K562 (cell line): ENCODE measurements around the gene ST7. TPM values are rescaled to one million over a fixed set of nuclear protein-coding genes. Genes with fewer than 3 reads are reported as not detected.

Experiments
- ATAC-seq: fragments of 200-7000 bp; cut with Tn5 transposase; 3 replicates; pipeline ENCODE4 v1.9.1; 2020; ENCODE audit warnings: moderate library complexity
- BruUV-seq: library from RNA; stranded (reverse); fragments of 400-500 nt; replicated peaks from 2 replicates; lab custom pipeline; 2021; lab: Mats Ljungman, UMichigan
- CTCF ChIA-PET: fragments of 300-600 bp; formaldehyde crosslinking; extraction: SDS; loops from one replicate; lab custom pipeline; 2021; ENCODE audit warnings: low intra/inter-chr PET ratio; lab: Yijun Ruan, JAX
- POLR2A ChIA-PET: fragments of 300-600, 350-650 bp; sonication (Branson Sonifier 250); formaldehyde crosslinking; extraction: SDS; loops from one replicate; lab custom pipeline; 2021; ENCODE audit warnings: antibody characterized with exemption, inconsistent platforms; lab: Yijun Ruan, JAX
- DNase-seq, 4 experiments: peaks; one replicate each; pipeline versions ENCODE4 v3.0.0 to v3.0.0-alpha.2; 2011 to 2018; ENCODE audit warnings: low spot score in 3 of 4, mixed read lengths in 3 of 4; ENCODE audit errors: extremely low read depth in 1 of 4
- FAIRE-seq: peaks from 2 replicates; lab custom pipeline; 2011; peaks lifted over from hg19 to GRCh38; lab: Jason Lieb, UNC
- H2AFZ ChIP-seq: 2 replicates; pipeline ENCODE4 v1.6.0; 2011; ENCODE audit warnings: low read depth, low read length, control low read depth, inconsistent platforms
- H3K27ac ChIP-seq: fragments of 200-600 bp; 3 replicates; pipeline ENCODE4 v1.8.0; 2011; ENCODE audit warnings: low read depth, mild to moderate bottlenecking, control low read depth, inconsistent platforms, low read length, moderate library complexity, mixed read lengths; ENCODE audit errors: extremely low read depth
- H3K27me3 ChIP-seq, 2 experiments: fragments of 300-600 bp in 1 of 2; 2 replicates in 1 of 2; 3 replicates in 1 of 2; pipeline versions ENCODE4 v1.6.0 to v1.8.0; 2011; ENCODE audit warnings: inconsistent platforms in 2 of 2, low read length in 2 of 2, mild to moderate bottlenecking in 1 of 2, mixed read lengths in 1 of 2, moderate library complexity in 1 of 2; ENCODE audit not compliant: control insufficient read depth in 2 of 2, insufficient read depth in 2 of 2
- H3K36me3 ChIP-seq: fragments of 300-600 bp; 3 replicates; pipeline ENCODE4 v1.8.0; 2011; ENCODE audit warnings: mild to moderate bottlenecking, low read length, inconsistent platforms; ENCODE audit not compliant: control insufficient read depth, insufficient read depth
- H3K4me1 ChIP-seq, 2 experiments: fragments of 200-600 bp in 1 of 2; replicated peaks in 1 of 2; 2 replicates in 1 of 2; 3 replicates in 1 of 2; pipeline versions ENCODE4 v1.5.1 to v1.8.0; 2011; ENCODE audit warnings: inconsistent platforms in 2 of 2, low read length in 2 of 2, mild to moderate bottlenecking in 1 of 2, mixed read lengths in 1 of 2, moderate library complexity in 1 of 2; ENCODE audit not compliant: control insufficient read depth in 2 of 2, insufficient read depth in 2 of 2
- H3K4me2 ChIP-seq: 2 replicates; pipeline ENCODE4 v1.6.1; 2011; ENCODE audit warnings: low read length, control low read depth, inconsistent platforms, mixed read lengths; ENCODE audit not compliant: insufficient read depth
- H3K4me3 ChIP-seq: fragments of 200-600 bp; sonication (generic), shearing (Covaris generic); 2 replicates; pipeline ENCODE4 v1.5.1; 2016; ENCODE audit warnings: control low read depth, inconsistent platforms
- H3K79me2 ChIP-seq: fragments of 200-600 bp; 3 replicates; pipeline ENCODE4 v1.8.0; 2011; ENCODE audit warnings: low read length, inconsistent platforms; ENCODE audit not compliant: control insufficient read depth, insufficient read depth
- H3K9ac ChIP-seq, 2 experiments: 2 replicates each; pipeline versions ENCODE4 v1.6.0 to v1.6.1; 2011; ENCODE audit warnings: low read depth in 2 of 2, low read length in 2 of 2, control low read depth in 1 of 2, inconsistent platforms in 1 of 2, mild to moderate bottlenecking in 1 of 2, mixed read lengths in 1 of 2; ENCODE audit not compliant: insufficient read depth in 1 of 2
- H3K9me1 ChIP-seq: one replicate; pipeline ENCODE4 v1.6.0; 2011; ENCODE audit warnings: inconsistent platforms, mild to moderate bottlenecking, low read length, moderate library complexity; ENCODE audit not compliant: control insufficient read depth, insufficient read depth
- H3K9me3 ChIP-seq: replicated peaks from 2 replicates; pipeline ENCODE4 v1.5.1; 2011; ENCODE audit warnings: low read depth, low read length, inconsistent platforms; ENCODE audit not compliant: control insufficient read depth, insufficient read depth
- H4K20me1 ChIP-seq: replicated peaks from 2 replicates; pipeline ENCODE4 v1.6.1; 2011; ENCODE audit warnings: low read length, inconsistent platforms, mixed read lengths; ENCODE audit not compliant: control insufficient read depth, insufficient read depth
- BHLHE40 ChIP-seq: IDR thresholded peaks from 2 replicates; pipeline ENCODE4 v1.6.1; 2011; ENCODE audit warnings: low read length, improper control_type of control experiment
- ELK3 ChIP-seq: fragments of 450-650 bp; formaldehyde crosslinking; IDR thresholded peaks from 2 replicates; pipeline ENCODE4 v1.4.0; 2020; ENCODE audit warnings: mild to moderate bottlenecking
- GTF2A2 ChIP-seq: IDR thresholded peaks from 2 replicates; pipeline ENCODE4 v1.6.1; 2016; ENCODE audit warnings: mild to moderate bottlenecking, missing genetic modification characterization, missing compliant biosample characterization
- SMAD3 ChIP-seq: fragments of 450-650 bp; formaldehyde crosslinking; conservative IDR thresholded peaks from 2 replicates; pipeline ENCODE4 v1.4.0; 2020; ENCODE audit warnings: mild to moderate bottlenecking
- SNAPC5 ChIP-seq: fragments of 250-450 bp; sonication (Bioruptor Pico); IDR thresholded peaks from 2 replicates; pipeline ENCODE4 v1.8.0; 2021; ENCODE audit warnings: moderate library complexity, mild to moderate bottlenecking, inconsistent platforms
- SP1 ChIP-seq: sonication (generic); formaldehyde crosslinking; IDR thresholded peaks from 2 replicates; pipeline ENCODE4 v1.8.1; 2022; ENCODE audit warnings: mild to moderate bottlenecking, missing genetic modification reagents
- ZNF436 ChIP-seq: fragments of 250-450, 450-650 bp; sonication (Bioruptor Pico); formaldehyde crosslinking; IDR thresholded peaks from 2 replicates; pipeline ENCODE4 v1.7.0; 2020; ENCODE audit warnings: mild to moderate bottlenecking
- ZNF507 ChIP-seq: conservative IDR thresholded peaks from 2 replicates; pipeline ENCODE4 v1.6.1; 2017; ENCODE audit warnings: missing genetic modification characterization, missing compliant biosample characterization
- ZNF830 ChIP-seq: fragments of 250-450 bp; sonication (Bioruptor Pico); IDR thresholded peaks from 2 replicates; pipeline ENCODE4 v1.5.0; 2021; ENCODE audit warnings: mild to moderate bottlenecking
- WGBS: fragments of 100-300 bp; shearing (Covaris generic); methylation state at CpG from one replicate; pipeline ENCODE4 v1.1.6; 2016; ENCODE audit warnings: low coverage, mixed read lengths; ENCODE audit not compliant: insufficient coverage; ENCODE audit errors: missing lambda C conversion rate; 5-methylcytosine and 5-hydroxymethylcytosine counted together
- in situ Hi-C: fragments of 300-500 bp; cut with MboI; formaldehyde crosslinking; loops from 4 replicates; pipeline ENCODE4 v1.15.0; 2018; ENCODE audit warnings: inconsistent platforms, mixed read lengths
- intact Hi-C: fragments of 100-400 bp; cut with micrococcal nuclease; formaldehyde crosslinking; loops from 2 replicates; pipeline ENCODE4 v1.14.2; 2022
- polyA plus RNA-seq, 8 experiments: library from polyadenylated mRNA; depleted of rRNA in 4 of 8; stranded (reverse) in 5 of 8; unstranded in 3 of 8; fragments of >200 nt; fragmentation: Nextera tagmentation in 2 of 8; fragmentation: Illumina TruSeq in 1 of 8; extraction: Ambion mirVana in 2 of 8; extraction: Trizol in 1 of 8; gene quantifications; 2 replicates each; pipeline versions ENCODE4 v1.2.1 to v1.2.3, GENCODE V29; 2011 to 2014; ENCODE audit warnings: inconsistent platforms in 1 of 8, missing spikeins in 1 of 8
- total RNA-seq, 7 experiments: library from RNA; depleted of rRNA in 6 of 7; stranded (reverse); fragments of >200 nt in 6 of 7; fragmentation: Illumina TruSeq in 2 of 7; extraction: Trizol in 2 of 7; gene quantifications; 2 replicates each; pipeline versions ENCODE4 v1.2.1 to v1.2.3, GENCODE V29; 2011 to 2021; ENCODE audit warnings: low replicate concordance in 1 of 7
- TF ChIP-seq, protein P1 (sequence below): sonication (generic); formaldehyde crosslinking; IDR thresholded peaks from 2 replicates; pipeline ENCODE4 v1.8.1; 2023; ENCODE audit warnings: mild to moderate bottlenecking, missing genetic modification reagents

ST7 gene
- total and polyA plus RNA-seq, 9 of the 15 experiments (the other 6 are each of a cell fraction or from before 2014, with no cell fraction given), result 23.9 to 56.3 (median 36.9) TPM

GRCh38 chr7:117133125-117133524 lies 179.8 kb downstream of the ST7 start:
- CTCF ChIA-PET, result no interaction called here
- POLR2A ChIA-PET, result interaction anchor here (0.5 to 3.3 kb wide), 3 partner anchors 8 to 69 kb away, joined by 3 to 11 read pairs (median 4); no protein-coding TSS in a partner anchor
- H3K9me3 ChIP-seq, result no peaks in the 10 kb centered on the region
- no peak overlapping the region for H3K4me3 ChIP-seq
- no peaks in the 10 kb centered on the region for H3K4me1 ChIP-seq
- FAIRE-seq (no peak), DNase-seq (no peak), ATAC-seq (no peak)
- no peaks in the 10 kb centered on the region for H4K20me1 ChIP-seq
- no TSS peak for BruUV-seq
- H3K4me2 ChIP-seq, result no peak overlapping the region
- no peak overlapping the region for H3K9ac ChIP-seq
- H2AFZ ChIP-seq, result no peak overlapping the region
- in situ Hi-C loops (no loop called here), intact Hi-C loops (no loop called here)
- peaks cover 75% of the 10 kb centered on the region for H3K36me3 ChIP-seq
- no peaks in the 10 kb centered on the region for H3K27me3 ChIP-seq
- H3K9me1 ChIP-seq, result no peaks in the 10 kb centered on the region
- 92% methylated on average over 1 of the region's 1 CpG for WGBS
- no peak for TF ChIP-seq BHLHE40
- TF ChIP-seq, protein P1, sequence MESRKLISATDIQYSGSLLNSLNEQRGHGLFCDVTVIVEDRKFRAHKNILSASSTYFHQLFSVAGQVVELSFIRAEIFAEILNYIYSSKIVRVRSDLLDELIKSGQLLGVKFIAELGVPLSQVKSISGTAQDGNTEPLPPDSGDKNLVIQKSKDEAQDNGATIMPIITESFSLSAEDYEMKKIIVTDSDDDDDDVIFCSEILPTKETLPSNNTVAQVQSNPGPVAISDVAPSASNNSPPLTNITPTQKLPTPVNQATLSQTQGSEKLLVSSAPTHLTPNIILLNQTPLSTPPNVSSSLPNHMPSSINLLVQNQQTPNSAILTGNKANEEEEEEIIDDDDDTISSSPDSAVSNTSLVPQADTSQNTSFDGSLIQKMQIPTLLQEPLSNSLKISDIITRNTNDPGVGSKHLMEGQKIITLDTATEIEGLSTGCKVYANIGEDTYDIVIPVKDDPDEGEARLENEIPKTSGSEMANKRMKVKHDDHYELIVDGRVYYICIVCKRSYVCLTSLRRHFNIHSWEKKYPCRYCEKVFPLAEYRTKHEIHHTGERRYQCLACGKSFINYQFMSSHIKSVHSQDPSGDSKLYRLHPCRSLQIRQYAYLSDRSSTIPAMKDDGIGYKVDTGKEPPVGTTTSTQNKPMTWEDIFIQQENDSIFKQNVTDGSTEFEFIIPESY (CRISPR knock-in tag), result no peak
- TF ChIP-seq ZNF507, result no peak
- no peak for TF ChIP-seq ZNF436
- no peak for TF ChIP-seq ELK3
- TF ChIP-seq ZNF830 (CRISPR knock-in tag), result no peak
- TF ChIP-seq SMAD3 (CRISPR knock-in tag), result no peak
- TF ChIP-seq GTF2A2, result no peak
- no peak for TF ChIP-seq SP1 (CRISPR knock-in tag)
- TF ChIP-seq SNAPC5, result no peak
- no peak overlapping the region for H3K27ac ChIP-seq
- H3K79me2 ChIP-seq, result no peaks in the 10 kb centered on the region
